Lung (tissue), 12 donors: ENCODE data around the gene CDKN2A. TPM values are rescaled to one million over a fixed set of nuclear protein-coding genes. Genes with fewer than 3 reads are reported as not detected.

Experiments used
- ATAC-seq: fragments of 200-7000 bp; cut with Tn5 transposase; one replicate; pipeline ENCODE4 v1.9.1; 2020; ENCODE audit warnings: moderate number of reproducible peaks; ENCODE audit not compliant: insufficient read depth, low FRiP score
- DNase-seq, 3 donors: peaks; one replicate each; pipeline ENCODE4 v3.0.0-alpha.2; 2013 to 2017
- H3K27ac ChIP-seq, 2 donors: one replicate each; pipeline ENCODE4 v1.5.1; 2013; ENCODE audit warnings: mild to moderate bottlenecking in 2 of 2, moderate library complexity in 2 of 2, control low read depth in 1 of 2, inconsistent platforms in 1 of 2, low read depth in 1 of 2, low read length in 1 of 2
- H3K27me3 ChIP-seq, 3 donors: one replicate each; pipeline ENCODE4 v1.5.1; 2013; ENCODE audit warnings: low read length in 2 of 3; ENCODE audit not compliant: control insufficient read depth in 3 of 3, insufficient read depth in 3 of 3
- H3K36me3 ChIP-seq, 4 donors: one replicate each; pipeline ENCODE4 v1.5.1; 2013; ENCODE audit warnings: low read length in 4 of 4, mild to moderate bottlenecking in 1 of 4, moderate library complexity in 1 of 4; ENCODE audit not compliant: control insufficient read depth in 4 of 4, insufficient read depth in 4 of 4
- H3K4me1 ChIP-seq, 5 donors: one replicate each; pipeline ENCODE4 v1.5.1; 2013; ENCODE audit warnings: low read length in 5 of 5, mild to moderate bottlenecking in 2 of 5, moderate library complexity in 1 of 5; ENCODE audit not compliant: control insufficient read depth in 5 of 5, insufficient read depth in 5 of 5
- H3K4me3 ChIP-seq: one replicate; pipeline ENCODE4 v1.5.1; 2013; ENCODE audit warnings: mild to moderate bottlenecking, control low read depth, moderate library complexity
- H3K9ac ChIP-seq, 2 donors: one replicate each; pipeline ENCODE4 v1.5.1; 2013; ENCODE audit warnings: low read length in 2 of 2, control low read depth in 1 of 2; ENCODE audit not compliant: insufficient read depth in 1 of 2
- H3K9me3 ChIP-seq, 4 donors: one replicate each; pipeline ENCODE4 v1.5.1; 2013; ENCODE audit warnings: low read length in 3 of 4, mild to moderate bottlenecking in 1 of 4, moderate library complexity in 1 of 4; ENCODE audit not compliant: control insufficient read depth in 4 of 4, insufficient read depth in 3 of 4
- WGBS, 2 donors: extraction: QIAGEN DNeasy Blood & Tissue Kit; methylation state at CpG; one replicate each; pipeline ENCODE4 v1.1.7; 2013; 5-methylcytosine and 5-hydroxymethylcytosine counted together
- polyA plus RNA-seq, 2 donors: library from polyadenylated mRNA; stranded (reverse); fragments of 200-250 nt; gene quantifications; one replicate each; pipeline ENCODE4 v1.2.1, GENCODE V29; 2013
- total RNA-seq, 2 donors: library from RNA; depleted of rRNA in 1 of 2; stranded (reverse); fragments of >200 nt in 1 of 2; gene quantifications; one replicate each; pipeline ENCODE4 v1.2.1, GENCODE V29; 2014 to 2021
- TF ChIP-seq, protein P1 (sequence below): IDR thresholded peaks from 2 replicates; pipeline ENCODE4 v1.5.1; 2012; ENCODE audit warnings: mild to moderate bottlenecking; ENCODE audit errors: control extremely low read depth, extremely low read depth
- donor health status: control.
- donor health status: control.
- donor health status: Bipolar disorder and iron deficiency.
- donor health status: healthy.
- donor health status: DM: yes; HTN: yes; CAD: no.

Gene CDKN2A
- total and polyA plus RNA-seq, 4 donors: 0.54 to 4.8 (median 1.1) TPM

DNA sequence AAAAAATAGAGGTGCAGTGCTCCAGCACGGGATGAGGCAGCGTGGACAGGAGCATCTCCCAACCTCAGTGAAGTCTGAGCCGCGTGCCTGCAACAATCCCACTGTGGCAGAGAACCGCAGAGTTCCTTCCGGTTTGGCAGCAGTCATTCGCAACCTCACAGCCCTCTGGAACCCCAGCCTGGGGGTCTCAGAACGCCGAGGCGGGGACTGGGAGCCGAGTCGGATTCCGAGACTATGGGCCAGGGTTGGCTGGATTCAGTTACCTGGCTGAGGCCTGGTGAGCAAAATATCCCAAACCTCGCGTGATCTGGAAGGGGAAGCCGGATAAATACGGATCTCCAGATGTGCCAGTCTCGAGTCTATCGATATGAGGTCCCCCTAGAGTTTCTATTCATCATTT, 27.0 kb downstream of the CDKN2A start:
- ATAC-seq (no peak), DNase-seq (no peak)
- no peak overlapping the region for H3K27ac ChIP-seq
- no peak overlapping the region for H3K9ac ChIP-seq
- TF ChIP-seq, protein P1, sequence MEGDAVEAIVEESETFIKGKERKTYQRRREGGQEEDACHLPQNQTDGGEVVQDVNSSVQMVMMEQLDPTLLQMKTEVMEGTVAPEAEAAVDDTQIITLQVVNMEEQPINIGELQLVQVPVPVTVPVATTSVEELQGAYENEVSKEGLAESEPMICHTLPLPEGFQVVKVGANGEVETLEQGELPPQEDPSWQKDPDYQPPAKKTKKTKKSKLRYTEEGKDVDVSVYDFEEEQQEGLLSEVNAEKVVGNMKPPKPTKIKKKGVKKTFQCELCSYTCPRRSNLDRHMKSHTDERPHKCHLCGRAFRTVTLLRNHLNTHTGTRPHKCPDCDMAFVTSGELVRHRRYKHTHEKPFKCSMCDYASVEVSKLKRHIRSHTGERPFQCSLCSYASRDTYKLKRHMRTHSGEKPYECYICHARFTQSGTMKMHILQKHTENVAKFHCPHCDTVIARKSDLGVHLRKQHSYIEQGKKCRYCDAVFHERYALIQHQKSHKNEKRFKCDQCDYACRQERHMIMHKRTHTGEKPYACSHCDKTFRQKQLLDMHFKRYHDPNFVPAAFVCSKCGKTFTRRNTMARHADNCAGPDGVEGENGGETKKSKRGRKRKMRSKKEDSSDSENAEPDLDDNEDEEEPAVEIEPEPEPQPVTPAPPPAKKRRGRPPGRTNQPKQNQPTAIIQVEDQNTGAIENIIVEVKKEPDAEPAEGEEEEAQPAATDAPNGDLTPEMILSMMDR: no peak
- no peaks in the 10 kb centered on the region for H3K36me3 ChIP-seq
- WGBS, 2 donors: 6 to 10% methylated on average over 19 of the region's 19 CpGs
- peaks cover 0 to 14% (median 8%) of the 10 kb centered on the region in 5 donors for H3K4me1 ChIP-seq
- H3K4me3 ChIP-seq: no peak overlapping the region
- peaks cover 4 to 88% (median 79%) of the 10 kb centered on the region in 3 donors for H3K27me3 ChIP-seq
- peaks cover 0 to 38% (median 0%) of the 10 kb centered on the region in 4 donors for H3K9me3 ChIP-seq

DNA sequence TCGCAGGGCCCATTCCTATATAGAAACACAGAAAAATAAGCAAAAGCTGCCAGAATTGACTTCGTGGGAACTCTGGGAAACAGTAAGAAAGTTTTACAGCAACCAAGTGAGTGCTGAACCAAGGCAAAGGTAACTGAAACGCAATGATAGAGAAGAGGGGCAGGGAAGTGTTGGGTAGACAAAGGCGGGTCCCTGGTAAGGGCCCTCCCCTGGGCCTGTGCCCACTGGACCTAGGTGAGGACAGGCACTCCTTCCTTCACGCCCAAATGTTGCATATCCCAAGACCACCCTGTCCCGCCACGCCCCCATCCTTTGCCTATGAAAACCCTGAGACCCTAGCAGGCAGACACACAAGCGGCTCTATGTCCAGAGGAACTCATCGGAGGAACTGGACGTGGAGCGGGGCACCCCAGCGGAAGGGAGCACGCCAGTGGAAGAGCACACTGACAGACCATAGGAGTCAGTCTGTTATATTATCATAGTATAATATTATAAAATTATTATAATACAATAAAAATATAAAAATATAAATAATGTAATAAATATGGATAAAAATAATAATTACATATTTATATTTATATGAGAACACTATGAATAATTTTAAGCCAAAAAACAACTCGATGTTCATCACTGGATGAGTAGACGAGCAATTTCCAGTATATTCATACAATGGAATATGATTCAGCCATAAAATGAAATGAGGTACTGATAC, 27.9 kb downstream of the CDKN2A start:
- no peaks in the 10 kb centered on the region for H3K36me3 ChIP-seq
- TF ChIP-seq, protein P1: no peak
- peaks cover 0 to 38% (median 0%) of the 10 kb centered on the region in 4 donors for H3K9me3 ChIP-seq
- peaks cover 4 to 82% (median 71%) of the 10 kb centered on the region in 3 donors for H3K27me3 ChIP-seq
- no peak overlapping the region for H3K4me3 ChIP-seq
- WGBS, 2 donors: 15 to 19% methylated on average over 15 of the region's 15 CpGs
- DNase-seq (no peak), ATAC-seq (no peak)
- peaks cover 0 to 14% (median 8%) of the 10 kb centered on the region in 5 donors for H3K4me1 ChIP-seq
- no peak overlapping the region for H3K27ac ChIP-seq
- no peak overlapping the region for H3K9ac ChIP-seq

DNA sequence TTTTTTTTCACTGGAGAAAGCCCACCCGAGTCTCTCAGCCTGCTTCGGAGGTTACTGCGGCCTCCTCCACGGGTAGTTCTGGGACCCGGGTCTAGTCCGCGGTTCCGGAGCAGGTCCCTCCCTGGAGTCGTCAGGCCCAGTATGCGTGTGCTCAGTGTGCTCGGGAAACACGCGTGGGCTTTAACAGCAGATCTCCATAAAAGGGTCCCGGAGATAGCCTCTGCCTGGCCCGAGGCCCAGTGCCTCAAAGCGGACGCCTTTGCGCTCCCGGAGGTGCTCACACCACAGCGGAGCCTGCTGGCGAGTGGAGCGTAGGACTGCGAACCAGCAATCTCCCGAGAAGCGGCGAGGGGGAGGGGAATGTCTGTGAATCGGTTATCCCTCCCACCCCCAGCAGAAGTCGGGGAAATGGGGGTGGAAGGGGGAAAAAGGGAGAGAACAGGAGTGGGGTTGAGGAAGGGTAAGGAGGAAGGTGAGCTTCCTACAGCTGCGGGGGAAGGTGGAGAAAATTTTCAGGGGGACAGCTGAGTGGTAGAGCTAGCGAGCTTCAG, 28.7 kb downstream of the CDKN2A start:
- DNase-seq (peak in 2 of 3 donors; percentile 56), ATAC-seq (peak; percentile 70)
- H3K27me3 ChIP-seq: peaks cover 4 to 73% (median 67%) of the 10 kb centered on the region in 3 donors
- no peak overlapping the region for H3K27ac ChIP-seq
- TF ChIP-seq, protein P1: no peak
- no peaks in the 10 kb centered on the region for H3K36me3 ChIP-seq
- H3K9ac ChIP-seq: no peak overlapping the region
- WGBS, 2 donors: 2 to 3% methylated on average over 30 of the region's 30 CpGs
- peaks cover 0 to 9% (median 7%) of the 10 kb centered on the region in 5 donors for H3K4me1 ChIP-seq
- no peak overlapping the region for H3K4me3 ChIP-seq
- H3K9me3 ChIP-seq: peaks cover 0 to 30% (median 0%) of the 10 kb centered on the region in 4 donors
